Lung (tissue), 12 donors: Measurements from ENCODE around the gene CPA5. TPM values are rescaled to one million over a fixed set of nuclear protein-coding genes. Genes with fewer than 3 reads are reported as not detected.

Experiments
- ATAC-seq: fragments of 200-7000 bp; cut with Tn5 transposase; one replicate; pipeline ENCODE4 v1.9.1; 2020; ENCODE audit warnings: moderate number of reproducible peaks; ENCODE audit not compliant: insufficient read depth, low FRiP score
- DNase-seq, 3 donors: peaks; one replicate each; pipeline ENCODE4 v3.0.0-alpha.2; 2013 to 2017
- H3K27ac ChIP-seq, 2 donors: one replicate each; pipeline ENCODE4 v1.5.1; 2013; ENCODE audit warnings: mild to moderate bottlenecking in 2 of 2, moderate library complexity in 2 of 2, control low read depth in 1 of 2, inconsistent platforms in 1 of 2, low read depth in 1 of 2, low read length in 1 of 2
- H3K27me3 ChIP-seq, 3 donors: one replicate each; pipeline ENCODE4 v1.5.1; 2013; ENCODE audit warnings: low read length in 2 of 3; ENCODE audit not compliant: control insufficient read depth in 3 of 3, insufficient read depth in 3 of 3
- H3K36me3 ChIP-seq, 4 donors: one replicate each; pipeline ENCODE4 v1.5.1; 2013; ENCODE audit warnings: low read length in 4 of 4, mild to moderate bottlenecking in 1 of 4, moderate library complexity in 1 of 4; ENCODE audit not compliant: control insufficient read depth in 4 of 4, insufficient read depth in 4 of 4
- H3K4me1 ChIP-seq, 5 donors: one replicate each; pipeline ENCODE4 v1.5.1; 2013; ENCODE audit warnings: low read length in 5 of 5, mild to moderate bottlenecking in 2 of 5, moderate library complexity in 1 of 5; ENCODE audit not compliant: control insufficient read depth in 5 of 5, insufficient read depth in 5 of 5
- H3K4me3 ChIP-seq: one replicate; pipeline ENCODE4 v1.5.1; 2013; ENCODE audit warnings: mild to moderate bottlenecking, control low read depth, moderate library complexity
- H3K9ac ChIP-seq, 2 donors: one replicate each; pipeline ENCODE4 v1.5.1; 2013; ENCODE audit warnings: low read length in 2 of 2, control low read depth in 1 of 2; ENCODE audit not compliant: insufficient read depth in 1 of 2
- H3K9me3 ChIP-seq, 4 donors: one replicate each; pipeline ENCODE4 v1.5.1; 2013; ENCODE audit warnings: low read length in 3 of 4, mild to moderate bottlenecking in 1 of 4, moderate library complexity in 1 of 4; ENCODE audit not compliant: control insufficient read depth in 4 of 4, insufficient read depth in 3 of 4
- WGBS, 2 donors: extraction: QIAGEN DNeasy Blood & Tissue Kit; methylation state at CpG; one replicate each; pipeline ENCODE4 v1.1.7; 2013; 5-methylcytosine and 5-hydroxymethylcytosine counted together
- polyA plus RNA-seq, 2 donors: library from polyadenylated mRNA; stranded (reverse); fragments of 200-250 nt; gene quantifications; one replicate each; pipeline ENCODE4 v1.2.1, GENCODE V29; 2013
- total RNA-seq, 2 donors: library from RNA; depleted of rRNA in 1 of 2; stranded (reverse); fragments of >200 nt in 1 of 2; gene quantifications; one replicate each; pipeline ENCODE4 v1.2.1, GENCODE V29; 2014 to 2021
- TF ChIP-seq, protein P1 (sequence below): IDR thresholded peaks from 2 replicates; pipeline ENCODE4 v1.5.1; 2012; ENCODE audit warnings: mild to moderate bottlenecking; ENCODE audit errors: control extremely low read depth, extremely low read depth
- donor health status: control.
- donor health status: control.
- donor health status: Bipolar disorder and iron deficiency.
- donor health status: healthy.
- donor health status: DM: yes; HTN: yes; CAD: no.

Gene CPA5
- total and polyA plus RNA-seq, 4 donors: 0.08 to 0.10 TPM; not detected in 2

DNA sequence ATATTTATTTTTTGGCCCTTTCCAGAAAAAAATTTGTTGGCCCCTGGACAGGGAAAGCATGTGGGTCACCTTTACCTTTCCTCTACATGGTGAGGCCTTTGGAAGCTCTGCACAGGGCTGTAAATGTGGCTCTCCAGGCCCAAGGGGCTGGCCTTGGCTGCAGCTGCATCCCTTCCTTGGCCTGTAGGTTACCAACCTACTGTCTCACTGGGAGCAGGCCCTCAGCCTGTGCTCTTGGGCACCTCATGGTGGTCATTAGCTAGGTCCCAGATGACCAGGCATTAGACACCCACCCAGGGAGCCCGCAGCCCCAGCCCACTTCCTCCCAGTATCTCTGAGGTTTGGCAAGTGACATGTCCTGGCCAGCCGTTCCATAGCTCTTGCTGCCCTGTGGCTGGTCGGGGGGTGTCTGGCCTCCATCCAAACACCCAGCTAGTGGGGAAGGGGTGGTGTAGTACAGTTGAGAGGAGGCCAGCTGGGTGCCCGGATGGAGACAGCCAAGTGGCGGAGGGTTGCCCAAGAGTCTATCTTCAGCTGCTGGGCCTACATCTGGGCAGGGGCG, 7.1 kb upstream of the CPA5 start:
- H3K4me1 ChIP-seq: no peaks in the 10 kb centered on the region
- H3K9ac ChIP-seq: no peak overlapping the region
- no peak overlapping the region for H3K4me3 ChIP-seq
- H3K36me3 ChIP-seq: no peaks in the 10 kb centered on the region
- DNase-seq (no peak), ATAC-seq (no peak)
- 69 to 73% methylated on average over 6 of the region's 6 CpGs for WGBS, 2 donors
- H3K9me3 ChIP-seq: peaks cover 0 to 3% (median 0%) of the 10 kb centered on the region in 4 donors
- TF ChIP-seq, protein P1, sequence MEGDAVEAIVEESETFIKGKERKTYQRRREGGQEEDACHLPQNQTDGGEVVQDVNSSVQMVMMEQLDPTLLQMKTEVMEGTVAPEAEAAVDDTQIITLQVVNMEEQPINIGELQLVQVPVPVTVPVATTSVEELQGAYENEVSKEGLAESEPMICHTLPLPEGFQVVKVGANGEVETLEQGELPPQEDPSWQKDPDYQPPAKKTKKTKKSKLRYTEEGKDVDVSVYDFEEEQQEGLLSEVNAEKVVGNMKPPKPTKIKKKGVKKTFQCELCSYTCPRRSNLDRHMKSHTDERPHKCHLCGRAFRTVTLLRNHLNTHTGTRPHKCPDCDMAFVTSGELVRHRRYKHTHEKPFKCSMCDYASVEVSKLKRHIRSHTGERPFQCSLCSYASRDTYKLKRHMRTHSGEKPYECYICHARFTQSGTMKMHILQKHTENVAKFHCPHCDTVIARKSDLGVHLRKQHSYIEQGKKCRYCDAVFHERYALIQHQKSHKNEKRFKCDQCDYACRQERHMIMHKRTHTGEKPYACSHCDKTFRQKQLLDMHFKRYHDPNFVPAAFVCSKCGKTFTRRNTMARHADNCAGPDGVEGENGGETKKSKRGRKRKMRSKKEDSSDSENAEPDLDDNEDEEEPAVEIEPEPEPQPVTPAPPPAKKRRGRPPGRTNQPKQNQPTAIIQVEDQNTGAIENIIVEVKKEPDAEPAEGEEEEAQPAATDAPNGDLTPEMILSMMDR: no peak
- no peak overlapping the region for H3K27ac ChIP-seq
- H3K27me3 ChIP-seq: no peaks in the 10 kb centered on the region

DNA sequence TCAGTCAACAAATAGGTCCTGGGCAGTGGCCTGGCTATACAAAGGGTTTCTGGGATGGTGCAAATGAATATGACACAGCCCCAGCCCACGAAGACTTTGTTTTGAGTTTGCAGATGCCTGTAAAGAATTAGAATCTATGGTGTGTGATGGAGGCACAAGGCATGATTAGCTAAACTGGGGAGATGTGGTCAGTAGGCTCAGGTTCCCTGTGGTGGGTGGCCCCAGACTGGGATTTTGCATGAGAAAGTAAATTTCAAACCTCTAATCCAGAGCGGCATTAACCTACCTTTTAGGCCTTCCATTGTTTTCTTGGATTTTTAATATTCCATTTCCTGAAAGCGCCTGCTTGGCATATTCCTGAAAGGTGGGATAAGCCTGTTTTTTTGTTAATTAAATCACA, 6.4 kb upstream of the CPA5 start:
- TF ChIP-seq, protein P1: no peak
- Histone ChIP-seq H3K27ac (no peak overlapping the region), H3K27me3 (no peaks in the 10 kb centered on the region), H3K4me3 (no peak overlapping the region), H3K4me1 (no peaks in the 10 kb centered on the region), H3K9me3 (peaks cover 0 to 3% (median 0%) of the 10 kb centered on the region in 4 donors), H3K9ac (no peak overlapping the region), H3K36me3 (no peaks in the 10 kb centered on the region)
- no peak for ATAC-seq
- 91 to 93% methylated on average over 3 of the region's 3 CpGs for WGBS, 2 donors
- DNase-seq: no peak

DNA sequence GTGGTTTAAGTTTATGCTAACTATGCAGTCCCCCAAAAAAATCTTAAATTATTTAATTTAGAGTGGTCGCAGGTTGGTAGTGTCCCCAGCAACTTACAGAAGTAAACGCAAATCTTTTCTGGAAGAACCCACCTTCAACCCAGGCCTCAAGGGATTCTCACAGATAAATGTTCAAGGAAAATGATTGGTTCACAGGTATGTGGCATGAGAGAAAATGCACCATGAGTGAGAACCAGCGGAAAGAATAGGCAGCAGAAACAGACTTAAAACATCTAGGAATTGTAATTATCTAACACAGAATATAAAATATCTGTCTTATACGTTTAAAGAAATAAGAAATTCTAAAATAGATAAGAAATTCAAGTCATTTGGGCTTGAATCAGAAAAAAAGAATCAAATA, 2.7 kb upstream of the CPA5 start:
- TF ChIP-seq, protein P1: no peak

More for the DNA sequence above, 2.7 kb upstream of the CPA5 start:
- Histone ChIP-seq H3K9me3 (peaks cover 0 to 3% (median 0%) of the 10 kb centered on the region in 4 donors), H3K27me3 (no peaks in the 10 kb centered on the region), H3K4me1 (peaks cover 0 to 2% (median 0%) of the 10 kb centered on the region in 5 donors), H3K4me3 (no peak overlapping the region), H3K27ac (no peak overlapping the region), H3K9ac (no peak overlapping the region), H3K36me3 (no peaks in the 10 kb centered on the region)
- 90 to 93% methylated on average over 4 of the region's 4 CpGs for WGBS, 2 donors
- no peak for DNase-seq
- ATAC-seq: no peak
